ENCODE measurements around the gene HS3ST2.
A peak's percentile ranks its signal among the peaks of the same experiment; 100 is the strongest.

Gene HS3ST2

GRCh38 chr16:22813948-22814710 is at the start of gene HS3ST2:
Gene HS3ST2 (plus strand): TSS chr16:22814162. CDS start chr16:22814611, 449 bp downstream.
- TF ChIP-seq CTCF (IDR thresholded peaks at IDR 0.05; ENCODE audit: extremely low read depth, insufficient read depth, missing control alignments): no peak
- DNase-seq (ENCODE audit: low spot score): peak; percentile 27
- in situ Hi-C loops (cut with MboI; ENCODE audit: low pct_unique_long_range_greater_than_20kb, low sequenced_read_pairs, unreplicated experiment): no loop called here

- TF ChIP-seq CTCF (IDR thresholded peaks at IDR 0.05; ENCODE audit: extremely low read depth, insufficient read depth, missing control alignments): no peak
- in situ Hi-C loops (cut with MboI; ENCODE audit: low pct_unique_long_range_greater_than_20kb, low sequenced_read_pairs, unreplicated experiment): no loop called here
- DNase-seq (ENCODE audit: low spot score): no peak
Measured at GRCh38 chr16:22764662-22765327, 49.2 kb upstream of the HS3ST2 start.

GRCh38 chr16:22765479-22765878 is 48.5 kb upstream of the HS3ST2 start:
- in situ Hi-C loops (cut with MboI; ENCODE audit: low pct_unique_long_range_greater_than_20kb, low sequenced_read_pairs, unreplicated experiment): no loop called here
- no peak for DNase-seq (ENCODE audit: low spot score)
- no peak for TF ChIP-seq CTCF (IDR thresholded peaks at IDR 0.05; ENCODE audit: extremely low read depth, insufficient read depth, missing control alignments)

GRCh38 chr16:22770866-22771265 is 43.1 kb upstream of the HS3ST2 start:
- DNase-seq (ENCODE audit: low spot score): no peak
- in situ Hi-C loops (cut with MboI; ENCODE audit: low pct_unique_long_range_greater_than_20kb, low sequenced_read_pairs, unreplicated experiment): no loop called here
- TF ChIP-seq CTCF (IDR thresholded peaks at IDR 0.05; ENCODE audit: extremely low read depth, insufficient read depth, missing control alignments): no peak

GRCh38 chr16:22771551-22771950 is 42.4 kb upstream of the HS3ST2 start:
- in situ Hi-C loops (cut with MboI; ENCODE audit: low pct_unique_long_range_greater_than_20kb, low sequenced_read_pairs, unreplicated experiment): no loop called here
- no peak for TF ChIP-seq CTCF (IDR thresholded peaks at IDR 0.05; ENCODE audit: extremely low read depth, insufficient read depth, missing control alignments)
- no peak for DNase-seq (ENCODE audit: low spot score)

GRCh38 chr16:22775220-22775922 is 38.6 kb upstream of the HS3ST2 start:
- DNase-seq (ENCODE audit: low spot score): no peak
- in situ Hi-C loops (cut with MboI; ENCODE audit: low pct_unique_long_range_greater_than_20kb, low sequenced_read_pairs, unreplicated experiment): no loop called here
- no peak for TF ChIP-seq CTCF (IDR thresholded peaks at IDR 0.05; ENCODE audit: extremely low read depth, insufficient read depth, missing control alignments)
